ENCODE results near the gene REC8. TPM values are rescaled to one million over a fixed set of nuclear protein-coding genes. Genes with fewer than 3 reads are reported as not detected.

The REC8 gene
- total RNA-seq, 1 experiment from 2014 or later = 9.8 TPM

DNA sequence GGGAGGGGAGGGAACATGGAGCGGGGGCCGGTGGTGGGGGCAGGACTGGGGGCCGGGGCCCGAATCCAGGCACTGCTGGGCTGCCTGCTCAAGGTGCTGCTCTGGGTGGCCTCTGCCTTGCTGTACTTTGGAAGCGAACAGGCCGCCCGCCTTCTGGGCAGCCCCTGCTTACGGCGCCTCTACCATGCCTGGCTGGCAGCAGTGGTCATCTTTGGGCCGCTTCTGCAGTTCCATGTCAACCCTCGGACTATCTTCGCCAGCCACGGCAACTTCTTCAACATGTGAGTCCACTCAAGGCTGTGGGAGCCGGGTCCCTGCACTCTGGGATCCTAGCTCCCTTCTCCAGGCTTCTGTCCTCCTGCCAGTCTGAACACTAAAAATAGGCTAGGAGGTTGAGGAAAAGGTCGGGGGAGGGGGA, 40.3 kb upstream of the REC8 start:
- DNase-seq (ENCODE audit: low read depth, low spot score) = no peak
- Histone ChIP-seq H3K27ac (ENCODE audit: low read length) (no peak overlapping the region), H3K4me1 (ENCODE audit: control insufficient read depth, insufficient read depth, low read length) (peaks cover 6% of the 10 kb centered on the region), H3K36me3 (ENCODE audit: control insufficient read depth, insufficient read depth, low read length) (no peaks in the 10 kb centered on the region; the same call in 1 of the 2 replicates), H3K4me3 (ENCODE audit: low read depth in 2 of 2, low read length in 2 of 2) (no peak overlapping the region), H3K27me3 (ENCODE audit: control insufficient read depth, insufficient read depth, low read length) (no peaks in the 10 kb centered on the region), H3K9me3 (ENCODE audit: control insufficient read depth, insufficient read depth, low read depth, low read length) (no peaks in the 10 kb centered on the region)
- TF ChIP-seq, protein P1, sequence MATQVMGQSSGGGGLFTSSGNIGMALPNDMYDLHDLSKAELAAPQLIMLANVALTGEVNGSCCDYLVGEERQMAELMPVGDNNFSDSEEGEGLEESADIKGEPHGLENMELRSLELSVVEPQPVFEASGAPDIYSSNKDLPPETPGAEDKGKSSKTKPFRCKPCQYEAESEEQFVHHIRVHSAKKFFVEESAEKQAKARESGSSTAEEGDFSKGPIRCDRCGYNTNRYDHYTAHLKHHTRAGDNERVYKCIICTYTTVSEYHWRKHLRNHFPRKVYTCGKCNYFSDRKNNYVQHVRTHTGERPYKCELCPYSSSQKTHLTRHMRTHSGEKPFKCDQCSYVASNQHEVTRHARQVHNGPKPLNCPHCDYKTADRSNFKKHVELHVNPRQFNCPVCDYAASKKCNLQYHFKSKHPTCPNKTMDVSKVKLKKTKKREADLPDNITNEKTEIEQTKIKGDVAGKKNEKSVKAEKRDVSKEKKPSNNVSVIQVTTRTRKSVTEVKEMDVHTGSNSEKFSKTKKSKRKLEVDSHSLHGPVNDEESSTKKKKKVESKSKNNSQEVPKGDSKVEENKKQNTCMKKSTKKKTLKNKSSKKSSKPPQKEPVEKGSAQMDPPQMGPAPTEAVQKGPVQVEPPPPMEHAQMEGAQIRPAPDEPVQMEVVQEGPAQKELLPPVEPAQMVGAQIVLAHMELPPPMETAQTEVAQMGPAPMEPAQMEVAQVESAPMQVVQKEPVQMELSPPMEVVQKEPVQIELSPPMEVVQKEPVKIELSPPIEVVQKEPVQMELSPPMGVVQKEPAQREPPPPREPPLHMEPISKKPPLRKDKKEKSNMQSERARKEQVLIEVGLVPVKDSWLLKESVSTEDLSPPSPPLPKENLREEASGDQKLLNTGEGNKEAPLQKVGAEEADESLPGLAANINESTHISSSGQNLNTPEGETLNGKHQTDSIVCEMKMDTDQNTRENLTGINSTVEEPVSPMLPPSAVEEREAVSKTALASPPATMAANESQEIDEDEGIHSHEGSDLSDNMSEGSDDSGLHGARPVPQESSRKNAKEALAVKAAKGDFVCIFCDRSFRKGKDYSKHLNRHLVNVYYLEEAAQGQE (IDR thresholded peaks at IDR 0.05; ENCODE audit: insufficient read depth in 1 of 2, low read depth in 2 of 2, low read length in 1 of 2) = no peak
- no peak for TF ChIP-seq TCF7L2 (IDR thresholded peaks at IDR 0.05; ENCODE audit: low read depth, low read length)
- no peak for TF ChIP-seq SIN3A (IDR thresholded peaks at IDR 0.05; ENCODE audit: borderline replicate concordance, insufficient read depth, low read depth, low read length)
- TF ChIP-seq, protein P2, sequence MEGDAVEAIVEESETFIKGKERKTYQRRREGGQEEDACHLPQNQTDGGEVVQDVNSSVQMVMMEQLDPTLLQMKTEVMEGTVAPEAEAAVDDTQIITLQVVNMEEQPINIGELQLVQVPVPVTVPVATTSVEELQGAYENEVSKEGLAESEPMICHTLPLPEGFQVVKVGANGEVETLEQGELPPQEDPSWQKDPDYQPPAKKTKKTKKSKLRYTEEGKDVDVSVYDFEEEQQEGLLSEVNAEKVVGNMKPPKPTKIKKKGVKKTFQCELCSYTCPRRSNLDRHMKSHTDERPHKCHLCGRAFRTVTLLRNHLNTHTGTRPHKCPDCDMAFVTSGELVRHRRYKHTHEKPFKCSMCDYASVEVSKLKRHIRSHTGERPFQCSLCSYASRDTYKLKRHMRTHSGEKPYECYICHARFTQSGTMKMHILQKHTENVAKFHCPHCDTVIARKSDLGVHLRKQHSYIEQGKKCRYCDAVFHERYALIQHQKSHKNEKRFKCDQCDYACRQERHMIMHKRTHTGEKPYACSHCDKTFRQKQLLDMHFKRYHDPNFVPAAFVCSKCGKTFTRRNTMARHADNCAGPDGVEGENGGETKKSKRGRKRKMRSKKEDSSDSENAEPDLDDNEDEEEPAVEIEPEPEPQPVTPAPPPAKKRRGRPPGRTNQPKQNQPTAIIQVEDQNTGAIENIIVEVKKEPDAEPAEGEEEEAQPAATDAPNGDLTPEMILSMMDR (IDR thresholded peaks at IDR 0.05) = no peak
- TF ChIP-seq POLR2AphosphoS5 (IDR thresholded peaks at IDR 0.05; ENCODE audit: low read depth, low read length) = no peak
- in situ Hi-C loops (cut with HindIII; ENCODE audit: low pct_unique_long_range_greater_than_20kb, low sequenced_read_pairs) = no loop called here
- no peak for ATAC-seq
- POLR2A ChIA-PET = no interaction called here
- CTCF ChIA-PET = no interaction called here
- intact Hi-C loops (cut with micrococcal nuclease; ENCODE audit: unreplicated experiment) = no loop called here
- no TSS peak for BruUV-seq (replicated peaks)

DNA sequence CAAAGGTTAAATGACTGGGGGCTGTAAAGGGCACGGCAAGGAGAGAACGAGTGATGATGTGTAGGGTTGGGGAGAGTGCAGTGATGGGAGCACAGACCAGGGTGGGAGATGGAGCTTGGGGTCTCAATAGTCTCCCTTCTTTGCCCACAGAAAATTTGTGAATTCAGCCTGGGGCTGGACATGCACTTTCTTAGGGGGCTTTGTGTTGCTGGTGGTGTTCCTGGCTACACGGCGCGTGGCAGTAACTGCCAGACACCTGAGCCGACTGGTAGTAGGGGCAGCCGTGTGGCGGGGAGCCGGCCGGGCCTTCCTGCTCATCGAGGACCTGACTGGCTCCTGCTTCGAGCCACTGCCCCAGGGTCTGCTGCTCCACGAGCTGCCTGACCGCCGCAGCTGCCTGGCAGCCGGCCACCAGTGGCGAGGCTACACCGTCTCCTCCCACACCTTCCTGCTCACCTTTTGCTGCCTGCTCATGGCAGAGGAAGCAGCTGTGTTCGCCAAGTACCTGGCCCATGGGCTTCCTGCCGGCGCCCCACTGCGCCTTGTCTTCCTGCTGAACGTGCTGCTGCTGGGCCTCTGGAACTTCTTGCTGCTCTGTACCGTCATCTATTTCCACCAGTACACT, 39.7 kb upstream of the REC8 start:
- in situ Hi-C loops (cut with HindIII; ENCODE audit: low pct_unique_long_range_greater_than_20kb, low sequenced_read_pairs) = no loop called here
- H3K27ac ChIP-seq (ENCODE audit: low read length) = no peak overlapping the region
- intact Hi-C loops (cut with micrococcal nuclease; ENCODE audit: unreplicated experiment) = no loop called here
- TF ChIP-seq POLR2AphosphoS5 (IDR thresholded peaks at IDR 0.05; ENCODE audit: low read depth, low read length) = no peak
- TF ChIP-seq SIN3A (IDR thresholded peaks at IDR 0.05; ENCODE audit: borderline replicate concordance, insufficient read depth, low read depth, low read length) = no peak
- TF ChIP-seq TCF7L2 (IDR thresholded peaks at IDR 0.05; ENCODE audit: low read depth, low read length) = no peak
- TF ChIP-seq, protein P1 (IDR thresholded peaks at IDR 0.05; ENCODE audit: insufficient read depth in 1 of 2, low read depth in 2 of 2, low read length in 1 of 2) = no peak
- TF ChIP-seq, protein P2 (IDR thresholded peaks at IDR 0.05) = no peak
- POLR2A ChIA-PET = no interaction called here
- no peaks in the 10 kb centered on the region for H3K9me3 ChIP-seq (ENCODE audit: control insufficient read depth, insufficient read depth, low read depth, low read length)
- no peaks in the 10 kb centered on the region for H3K27me3 ChIP-seq (ENCODE audit: control insufficient read depth, insufficient read depth, low read length)
- H3K4me1 ChIP-seq (ENCODE audit: control insufficient read depth, insufficient read depth, low read length) = peaks cover 8% of the 10 kb centered on the region
- no TSS peak for BruUV-seq (replicated peaks)
- H3K36me3 ChIP-seq (ENCODE audit: control insufficient read depth, insufficient read depth, low read length) = no peaks in the 10 kb centered on the region; the same call in 1 of the 2 replicates
- CTCF ChIA-PET = no interaction called here
- ATAC-seq (no peak), DNase-seq (ENCODE audit: low read depth, low spot score) (no peak)
- no peak overlapping the region for H3K4me3 ChIP-seq (ENCODE audit: low read depth in 2 of 2, low read length in 2 of 2)
